GM21737 (cell line): ENCODE data around the gene KLHL29.

Source experiments
- ATAC-seq: cut with Tn5 transposase; IDR thresholded peaks from one replicate; pipeline ENCODE4 v1.9.1; 2021; ENCODE audit warnings: mild to moderate bottlenecking, moderate library complexity; ENCODE audit not compliant: unreplicated experiment

The KLHL29 gene

GRCh38 chr2:23488584-23488983, 103.6 kb downstream of the KLHL29 start:
- no peak for ATAC-seq

- ATAC-seq: no peak
Measured at GRCh38 chr2:23489471-23490322, 104.7 kb downstream of the KLHL29 start.

GRCh38 chr2:23491591-23492336, 106.8 kb downstream of the KLHL29 start:
- ATAC-seq: no peak

- ATAC-seq: no peak
Measured at GRCh38 chr2:23492337-23492675, 107.3 kb downstream of the KLHL29 start.

GRCh38 chr2:23492921-23493320, 107.9 kb downstream of the KLHL29 start:
- ATAC-seq: no peak

- no peak for ATAC-seq
Measured at GRCh38 chr2:23493846-23494245, 108.9 kb downstream of the KLHL29 start.

- no peak for ATAC-seq
Measured at GRCh38 chr2:23494286-23494685, 109.3 kb downstream of the KLHL29 start.

GRCh38 chr2:23495661-23496114, 110.7 kb downstream of the KLHL29 start:
- ATAC-seq: no peak

- no peak for ATAC-seq
Measured at GRCh38 chr2:23496456-23496855, 111.5 kb downstream of the KLHL29 start.

GRCh38 chr2:23497063-23497462, 112.1 kb downstream of the KLHL29 start:
- ATAC-seq: no peak

- no peak for ATAC-seq
Measured at GRCh38 chr2:23497536-23497935, 112.6 kb downstream of the KLHL29 start.

GRCh38 chr2:23498943-23499342, 114.0 kb downstream of the KLHL29 start:
- ATAC-seq: no peak

GRCh38 chr2:23499439-23499838, 114.5 kb downstream of the KLHL29 start:
- ATAC-seq: no peak

GRCh38 chr2:23500836-23501235, 115.9 kb downstream of the KLHL29 start:
- ATAC-seq: no peak

GRCh38 chr2:23502096-23502495, 117.1 kb downstream of the KLHL29 start:
- ATAC-seq: no peak

- ATAC-seq: no peak
Measured at GRCh38 chr2:23503097-23503496, 118.1 kb downstream of the KLHL29 start.

- ATAC-seq: no peak
Measured at GRCh38 chr2:23503682-23504081, 118.7 kb downstream of the KLHL29 start.

GRCh38 chr2:23504591-23504990, 119.6 kb downstream of the KLHL29 start:
- ATAC-seq: no peak

- no peak for ATAC-seq
Measured at GRCh38 chr2:23505218-23505983, 120.4 kb downstream of the KLHL29 start.

GRCh38 chr2:23505984-23506380, 121.0 kb downstream of the KLHL29 start:
- no peak for ATAC-seq

- ATAC-seq: no peak
Measured at GRCh38 chr2:23506531-23507266, 121.7 kb downstream of the KLHL29 start.
